Measurements from ENCODE around the gene FSD1L. TPM values are rescaled to one million over a fixed set of nuclear protein-coding genes. Genes with fewer than 3 reads are reported as not detected.

Gene FSD1L
- polyA plus RNA-seq, 1 experiment: 0.81 TPM

GRCh38 chr9:105452185-105452584 lies 4.4 kb downstream of the FSD1L start:
- H3K4me3 ChIP-seq (ENCODE audit: low read depth, low read length): no peak overlapping the region
- ChIA-PET CTCF (interaction anchor here (1.2 to 1.3 kb wide), 2 partner anchors 14 to 108 kb away, joined by 3 read pairs; no protein-coding TSS in a partner anchor), POLR2A (no interaction called here)
- DNase-seq (ENCODE audit: low read depth): no peak
- no peak for TF ChIP-seq CTCF (IDR thresholded peaks at IDR 0.05; ENCODE audit: insufficient read depth, low read depth, low read length)
- H3K27me3 ChIP-seq (ENCODE audit: control insufficient read depth, insufficient read depth, low read length): no peaks in the 10 kb centered on the region
- H3K36me3 ChIP-seq (ENCODE audit: control insufficient read depth, insufficient read depth, low read length): no peaks in the 10 kb centered on the region

- Histone ChIP-seq H3K4me3 (ENCODE audit: low read depth, low read length) (no peak overlapping the region), H3K36me3 (ENCODE audit: control insufficient read depth, insufficient read depth, low read length) (no peaks in the 10 kb centered on the region), H3K27me3 (ENCODE audit: control insufficient read depth, insufficient read depth, low read length) (no peaks in the 10 kb centered on the region)
- POLR2A ChIA-PET: no interaction called here
- CTCF ChIA-PET: interaction anchor here (0.6 to 0.7 kb wide), 2 partner anchors 13 to 478 kb away, joined by 3 read pairs; no protein-coding TSS in a partner anchor
- TF ChIP-seq CTCF (IDR thresholded peaks at IDR 0.05; ENCODE audit: insufficient read depth, low read depth, low read length): no peak
- no peak for DNase-seq (ENCODE audit: low read depth)
These were observed 8.1 kb downstream of the FSD1L start for GRCh38 chr9:105455836-105456475.

GRCh38 chr9:105457560-105458294 lies 9.9 kb downstream of the FSD1L start:
- POLR2A ChIA-PET: no interaction called here
- Histone ChIP-seq H3K27me3 (ENCODE audit: control insufficient read depth, insufficient read depth, low read length) (no peaks in the 10 kb centered on the region), H3K36me3 (ENCODE audit: control insufficient read depth, insufficient read depth, low read length) (no peaks in the 10 kb centered on the region), H3K4me3 (ENCODE audit: low read depth, low read length) (no peak overlapping the region)
- no peak for DNase-seq (ENCODE audit: low read depth)
- TF ChIP-seq CTCF (IDR thresholded peaks at IDR 0.05; ENCODE audit: insufficient read depth, low read depth, low read length): no peak
- CTCF ChIA-PET: no interaction called here

GRCh38 chr9:105458404-105458803 lies 10.6 kb downstream of the FSD1L start:
- Histone ChIP-seq H3K27me3 (ENCODE audit: control insufficient read depth, insufficient read depth, low read length) (no peaks in the 10 kb centered on the region), H3K4me3 (ENCODE audit: low read depth, low read length) (no peak overlapping the region), H3K36me3 (ENCODE audit: control insufficient read depth, insufficient read depth, low read length) (no peaks in the 10 kb centered on the region)
- DNase-seq (ENCODE audit: low read depth): no peak
- CTCF ChIA-PET: no interaction called here
- TF ChIP-seq CTCF (IDR thresholded peaks at IDR 0.05; ENCODE audit: insufficient read depth, low read depth, low read length): no peak
- POLR2A ChIA-PET: interaction anchor here (0.6 kb wide), 1 partner anchor 10 kb away, joined by 10 read pairs; no protein-coding TSS in a partner anchor

- no peak for DNase-seq (ENCODE audit: low read depth)
- Histone ChIP-seq H3K4me3 (ENCODE audit: low read depth, low read length) (no peak overlapping the region), H3K36me3 (ENCODE audit: control insufficient read depth, insufficient read depth, low read length) (no peaks in the 10 kb centered on the region), H3K27me3 (ENCODE audit: control insufficient read depth, insufficient read depth, low read length) (no peaks in the 10 kb centered on the region)
- ChIA-PET POLR2A (no interaction called here), CTCF (no interaction called here)
- TF ChIP-seq CTCF (IDR thresholded peaks at IDR 0.05; ENCODE audit: insufficient read depth, low read depth, low read length): no peak
These were observed 11.5 kb downstream of the FSD1L start for GRCh38 chr9:105459336-105459735.

Measured in BJ (cell line).